Stimulated activated CD8-positive, alpha-beta memory T cell treated with anti-CD3 and anti-CD28 coated beads, Interleukin-7, amount 100 ng/mL, for 24 hours (primary cell): Measurements from ENCODE around the gene KRT78.

Experiments
- DNase-seq: peaks from one replicate; pipeline ENCODE4 v3.0.0-alpha.2; 2020; ENCODE audit warnings: low read depth

The KRT78 gene

DNA sequence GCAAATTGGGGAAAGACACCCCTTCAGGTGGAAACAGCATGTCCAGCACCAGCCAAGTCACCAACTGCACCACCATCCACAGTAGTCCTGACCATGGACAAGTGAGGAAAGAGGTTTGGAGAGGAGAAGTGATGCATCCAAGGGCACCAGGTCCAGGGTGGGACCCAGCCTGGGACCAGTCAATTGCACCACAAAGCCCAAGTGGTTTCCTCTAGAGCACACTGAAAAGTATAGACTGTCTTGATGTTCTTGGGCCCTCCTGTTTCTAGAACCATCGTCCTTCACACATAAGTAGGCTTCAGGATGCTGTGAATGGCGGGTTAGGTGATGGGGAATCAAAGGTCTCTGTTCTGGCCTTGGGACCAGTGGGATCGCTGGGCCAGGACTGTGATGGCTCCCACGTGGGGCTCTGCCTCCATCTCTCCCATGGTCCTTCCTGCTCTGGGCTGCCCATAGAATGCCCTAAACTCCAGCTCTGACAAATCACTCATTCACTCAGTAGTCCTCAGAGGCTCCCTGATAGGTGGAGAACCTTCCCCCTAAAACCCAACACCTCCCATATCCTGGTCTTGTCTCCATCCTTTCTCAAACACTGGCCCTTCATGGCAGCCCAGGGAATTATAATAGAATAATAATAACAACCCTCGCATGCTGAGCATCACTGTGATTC, 23.9 kb downstream of the KRT78 start:
- no peak for DNase-seq

DNA sequence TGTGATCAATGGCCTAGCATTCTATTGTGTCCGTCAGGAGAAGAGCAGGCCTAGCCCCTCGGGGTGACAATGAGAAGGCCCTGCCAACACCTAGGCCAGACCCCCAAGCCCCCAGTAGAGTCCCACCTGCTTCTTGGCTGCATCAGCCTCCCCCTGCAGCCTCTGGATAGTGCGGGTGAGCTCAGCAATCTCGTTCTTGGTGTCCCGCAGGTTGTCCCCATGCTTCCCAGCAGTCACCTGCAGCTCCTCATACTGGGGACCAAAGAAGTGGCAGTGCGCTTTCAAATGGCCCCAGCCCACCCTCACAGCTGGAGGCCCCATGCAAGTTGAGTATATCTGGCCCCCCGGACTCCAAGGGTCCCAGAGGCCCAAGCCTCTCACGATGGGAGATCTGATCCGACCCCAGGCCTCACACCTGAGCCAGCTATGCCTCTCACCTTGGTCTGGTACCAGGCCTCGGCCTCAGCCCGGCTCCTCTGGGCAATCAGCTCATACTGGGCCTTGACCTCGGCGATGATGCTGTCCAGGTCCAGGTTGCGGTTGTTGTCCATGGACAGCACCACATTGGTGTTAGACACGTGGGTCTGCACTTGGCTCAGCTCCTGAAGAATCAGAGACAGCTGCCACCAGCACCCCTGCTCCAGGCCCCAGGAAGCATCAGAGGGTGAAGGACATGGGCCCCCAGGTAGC, 24.9 kb downstream of the KRT78 start:
- no peak for DNase-seq

DNA sequence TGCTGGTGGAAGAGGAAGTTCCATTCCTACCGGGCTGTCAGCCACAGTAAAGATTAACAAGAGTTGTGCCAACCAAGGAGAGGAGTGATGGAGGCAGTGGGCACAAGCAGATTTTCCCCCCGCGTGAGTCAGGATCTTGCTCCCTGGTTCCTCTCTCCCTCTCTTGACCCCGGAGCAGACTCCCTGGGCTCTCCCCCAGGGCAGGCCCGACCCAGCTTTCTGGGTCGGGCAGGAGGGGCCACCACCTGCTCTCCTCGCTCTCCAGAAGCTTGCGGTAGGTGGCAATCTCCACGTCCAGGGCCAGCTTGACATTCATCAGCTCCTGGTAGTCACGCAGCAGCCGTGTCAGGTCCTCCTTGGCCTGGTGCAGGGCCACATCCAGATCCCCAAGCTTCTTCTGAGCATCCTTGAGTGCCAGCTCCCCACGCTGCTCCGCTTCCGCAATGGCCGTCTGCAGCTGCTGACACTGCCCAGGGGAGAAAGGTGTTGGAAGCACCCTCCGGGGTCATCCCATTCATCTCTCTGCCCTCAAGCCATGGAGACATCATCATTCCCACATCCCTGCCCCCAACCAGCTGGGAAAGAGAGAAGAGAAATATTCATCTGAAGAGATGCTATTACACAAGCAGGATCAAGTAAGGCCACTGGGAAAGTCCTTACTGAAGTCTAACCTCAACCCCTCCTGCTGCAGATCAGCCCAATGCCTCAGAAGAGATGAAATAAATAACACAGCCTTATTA, 25.9 kb downstream of the KRT78 start:
- DNase-seq: no peak

DNA sequence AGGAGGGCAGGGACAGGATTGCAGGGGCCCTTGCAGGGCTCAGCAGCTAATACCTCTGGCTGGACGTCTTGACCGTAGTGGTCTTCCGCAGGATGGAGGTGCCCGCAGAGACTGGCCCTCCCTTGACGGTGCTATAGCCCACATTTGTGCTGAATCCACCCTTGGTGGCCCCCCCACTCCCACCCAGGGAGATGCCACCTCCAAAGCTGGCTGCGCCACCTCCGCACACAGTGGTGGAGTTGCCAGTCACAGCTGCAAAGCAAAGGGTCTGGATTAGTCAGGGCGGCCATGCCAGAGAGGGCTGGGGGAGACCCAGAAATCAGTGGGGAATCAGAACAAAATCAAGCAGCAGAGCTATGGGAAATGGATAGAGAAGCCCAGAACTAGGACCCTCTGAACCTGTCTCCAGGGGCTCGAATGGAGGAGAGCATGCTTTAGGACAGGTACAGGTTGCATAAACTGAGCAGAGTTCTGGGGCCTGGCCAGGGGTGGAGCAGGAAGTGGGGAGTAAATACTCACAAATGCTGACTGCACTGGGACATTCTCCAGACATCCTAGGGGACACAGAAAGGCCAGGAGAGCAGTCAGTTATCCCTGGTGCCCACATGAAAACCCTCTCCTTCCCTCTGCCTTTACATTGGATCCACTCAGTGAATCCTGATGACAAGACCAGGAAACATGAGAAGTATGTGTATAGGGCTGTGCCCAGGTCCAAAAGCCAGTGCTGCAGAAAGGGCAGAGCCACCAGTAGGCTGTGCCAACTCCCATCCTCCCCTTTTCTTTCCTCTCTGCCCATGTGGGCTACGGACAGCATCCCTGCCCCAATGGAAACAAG, 26.8 kb downstream of the KRT78 start:
- DNase-seq: no peak

DNA sequence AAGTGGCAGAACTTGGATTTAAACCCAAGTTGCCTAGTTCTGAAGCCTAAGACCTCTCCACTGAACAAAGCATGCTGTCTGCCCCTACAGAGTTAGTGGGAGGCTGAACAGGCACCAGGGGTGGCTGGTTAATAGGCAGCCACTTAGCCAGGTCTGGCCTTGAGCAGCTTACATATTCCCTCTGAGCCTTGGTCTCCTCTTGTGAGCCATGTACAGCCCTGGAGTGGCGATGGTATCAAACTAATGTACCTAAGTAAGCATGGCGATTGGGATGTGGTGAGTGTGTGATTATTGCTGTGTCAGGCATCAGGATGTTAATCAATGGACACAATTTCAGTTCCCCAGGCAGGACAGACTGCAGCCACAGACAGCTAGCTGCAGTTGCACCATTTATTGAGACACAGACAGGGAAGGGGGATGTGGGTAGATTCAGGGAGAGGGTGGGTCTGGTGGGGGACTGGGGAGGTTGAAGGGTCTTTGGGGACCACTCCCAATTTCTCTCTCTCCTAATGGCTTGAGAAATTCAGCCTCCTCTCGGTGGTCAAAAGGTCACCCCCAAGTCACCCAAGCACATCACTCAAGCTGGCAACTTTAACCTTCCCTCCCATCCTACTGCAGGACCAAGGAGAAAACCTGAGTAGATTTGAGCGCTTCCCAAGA, 27.6 kb downstream of the KRT78 start:
- no peak for DNase-seq

DNA sequence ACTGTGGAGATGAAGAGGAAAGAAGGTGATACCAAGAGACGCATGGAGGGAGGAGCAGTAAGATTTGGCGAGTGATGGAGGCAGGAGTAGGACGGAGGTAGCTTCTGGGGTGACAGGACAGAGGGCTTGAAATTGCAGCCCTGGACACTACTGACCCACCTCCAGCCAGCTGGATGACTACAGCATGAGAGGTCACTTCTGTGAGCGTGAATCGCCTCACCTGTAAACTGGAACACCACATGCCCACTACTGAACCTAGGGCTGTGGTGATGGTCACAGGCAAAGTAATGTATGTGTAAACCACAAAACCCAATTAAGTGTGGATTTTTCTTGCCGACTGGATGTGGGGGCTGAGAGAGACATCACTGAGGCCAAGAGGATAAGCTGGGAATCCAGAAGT, 28.3 kb downstream of the KRT78 start:
- no peak for DNase-seq

DNA sequence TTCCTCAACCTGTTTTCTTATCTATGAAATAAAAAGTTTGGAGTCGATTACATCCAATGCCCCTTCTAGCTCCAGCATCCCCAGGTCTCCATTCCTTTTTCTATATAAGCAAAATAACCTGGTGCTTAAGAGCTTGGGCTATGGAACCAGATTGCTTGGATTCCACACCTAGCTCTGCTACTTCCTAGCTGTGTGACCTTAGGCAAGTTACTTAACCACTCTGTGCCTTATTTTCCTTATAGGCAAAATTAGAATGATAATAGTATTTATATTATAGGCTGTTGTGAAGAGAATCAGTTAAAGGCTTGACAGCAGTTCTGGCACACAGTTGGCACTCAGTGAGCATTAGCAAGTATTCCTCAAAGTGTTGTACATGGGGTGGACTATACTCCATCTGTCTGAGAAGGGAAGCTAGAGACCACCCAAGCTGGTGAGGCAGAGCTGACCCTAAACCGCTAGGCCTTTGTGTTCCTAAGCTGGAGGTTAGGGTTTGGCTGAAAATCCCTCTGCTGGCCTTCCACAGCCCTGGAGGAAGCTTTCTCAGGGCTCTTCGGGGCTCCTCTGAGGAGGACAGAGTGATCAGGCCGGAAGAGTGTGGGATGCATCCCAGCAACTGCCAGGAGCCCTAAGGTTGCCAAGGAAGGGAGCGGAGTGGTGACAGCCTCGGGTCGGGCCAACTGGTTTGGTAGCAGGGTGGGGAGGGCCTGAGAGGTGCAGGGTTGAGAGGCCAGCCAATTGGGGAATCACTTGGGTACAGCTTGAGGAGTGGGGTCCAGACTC, 28.9 kb downstream of the KRT78 start:
- DNase-seq: no peak

DNA sequence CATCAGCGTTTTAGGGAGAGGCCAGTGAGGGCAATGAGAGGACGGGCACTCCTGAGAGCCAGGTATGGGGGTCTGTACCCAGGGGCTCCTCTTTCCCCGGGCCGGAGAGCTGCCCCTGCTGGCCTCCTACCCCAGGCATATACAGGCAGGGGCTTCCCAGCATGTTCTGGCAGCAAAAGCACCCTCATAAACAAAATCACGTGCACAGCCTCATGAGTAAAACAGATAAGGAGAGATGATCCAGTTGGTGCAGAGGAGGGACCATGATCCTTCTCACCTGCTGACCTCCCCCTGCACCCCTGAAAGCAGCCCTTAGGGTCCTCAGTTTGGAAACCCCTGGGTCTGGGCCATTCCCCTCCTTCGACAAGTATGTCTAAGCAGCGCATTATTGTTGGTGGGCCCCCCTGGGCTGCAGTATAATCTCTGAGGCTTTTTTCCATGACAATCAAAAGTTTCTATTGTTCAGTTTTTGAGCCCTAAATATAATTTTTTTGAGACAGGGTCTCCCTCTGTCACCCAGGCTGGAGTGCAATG, 29.8 kb downstream of the KRT78 start:
- no peak for DNase-seq

DNA sequence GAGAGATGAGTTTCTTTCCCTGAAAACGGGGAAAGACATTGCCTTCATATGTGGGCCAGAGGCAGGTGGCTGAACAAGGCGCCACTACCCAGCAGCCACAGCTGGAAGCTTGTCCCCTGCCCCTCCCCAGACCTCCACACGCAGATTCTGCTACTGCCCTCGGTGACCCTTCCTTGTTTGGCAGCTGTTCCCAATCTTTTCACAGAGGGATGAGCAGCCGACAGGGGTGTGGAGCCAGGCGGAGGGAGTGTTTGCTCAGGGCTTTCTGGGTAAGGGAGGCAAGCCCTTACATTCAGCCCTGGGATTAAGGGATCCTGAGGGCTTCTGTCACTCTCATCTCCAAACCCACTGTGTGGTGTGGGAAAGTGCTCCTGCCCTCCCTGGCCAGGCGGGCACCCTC, 30.4 kb downstream of the KRT78 start:
- no peak for DNase-seq

DNA sequence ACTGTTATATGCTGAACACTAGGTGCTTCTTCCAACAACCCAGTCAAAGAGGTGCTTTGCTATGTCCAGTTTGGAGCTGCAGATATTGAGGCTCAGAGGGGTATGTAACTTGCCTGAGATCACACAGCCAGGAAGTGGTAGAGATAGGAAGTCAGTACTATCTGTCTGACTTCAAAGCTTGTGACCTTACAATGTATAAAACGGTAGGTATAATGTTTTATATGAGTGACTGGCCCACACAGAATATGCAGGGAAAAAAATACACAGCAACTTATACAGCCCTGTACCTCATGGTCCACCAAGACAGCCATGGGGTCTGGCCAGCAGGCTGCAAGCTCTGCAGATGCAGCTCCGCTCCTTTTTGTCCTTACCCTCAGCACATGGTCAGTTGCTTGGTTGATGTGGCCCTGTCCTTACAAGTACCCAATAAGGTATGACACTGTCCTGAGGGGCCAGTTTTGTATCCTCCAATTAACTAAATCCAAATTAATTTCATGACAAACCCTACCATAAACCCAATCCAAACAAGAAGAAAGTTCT, 31.0 kb downstream of the KRT78 start:
- no peak for DNase-seq

DNA sequence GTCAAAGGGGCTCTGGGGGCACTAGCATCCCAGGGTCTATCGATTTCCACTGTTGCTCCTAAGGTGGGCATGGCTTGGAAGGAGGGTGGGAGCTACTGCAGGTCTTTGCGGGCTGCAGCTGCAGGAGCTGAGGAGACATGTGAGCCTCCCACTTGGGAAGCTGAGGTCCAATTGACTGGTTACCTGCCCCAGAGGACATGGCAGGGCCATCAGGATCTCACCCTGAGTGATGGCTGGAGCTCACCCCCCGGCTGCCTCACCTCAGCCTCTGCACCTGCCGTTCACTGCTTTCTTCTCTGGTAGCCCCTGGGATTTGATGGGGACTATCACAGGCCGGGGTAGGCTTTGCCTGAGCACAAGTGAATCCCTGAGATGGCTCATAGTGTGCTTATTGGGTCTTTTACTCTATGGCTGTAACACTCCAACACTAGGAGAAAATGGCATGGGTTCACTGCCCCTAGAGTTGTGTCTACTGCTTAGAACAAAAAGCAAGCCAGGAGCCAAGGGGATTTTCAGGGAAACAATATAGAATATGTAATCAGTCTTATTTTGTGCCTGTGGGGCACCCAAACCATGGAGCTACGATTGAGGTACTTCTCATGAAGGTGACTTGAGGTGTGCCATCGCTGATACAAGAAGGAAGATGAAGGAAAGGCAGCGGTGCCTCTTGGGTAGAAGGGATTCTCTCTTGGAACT, 31.6 kb downstream of the KRT78 start:
- DNase-seq: no peak

DNA sequence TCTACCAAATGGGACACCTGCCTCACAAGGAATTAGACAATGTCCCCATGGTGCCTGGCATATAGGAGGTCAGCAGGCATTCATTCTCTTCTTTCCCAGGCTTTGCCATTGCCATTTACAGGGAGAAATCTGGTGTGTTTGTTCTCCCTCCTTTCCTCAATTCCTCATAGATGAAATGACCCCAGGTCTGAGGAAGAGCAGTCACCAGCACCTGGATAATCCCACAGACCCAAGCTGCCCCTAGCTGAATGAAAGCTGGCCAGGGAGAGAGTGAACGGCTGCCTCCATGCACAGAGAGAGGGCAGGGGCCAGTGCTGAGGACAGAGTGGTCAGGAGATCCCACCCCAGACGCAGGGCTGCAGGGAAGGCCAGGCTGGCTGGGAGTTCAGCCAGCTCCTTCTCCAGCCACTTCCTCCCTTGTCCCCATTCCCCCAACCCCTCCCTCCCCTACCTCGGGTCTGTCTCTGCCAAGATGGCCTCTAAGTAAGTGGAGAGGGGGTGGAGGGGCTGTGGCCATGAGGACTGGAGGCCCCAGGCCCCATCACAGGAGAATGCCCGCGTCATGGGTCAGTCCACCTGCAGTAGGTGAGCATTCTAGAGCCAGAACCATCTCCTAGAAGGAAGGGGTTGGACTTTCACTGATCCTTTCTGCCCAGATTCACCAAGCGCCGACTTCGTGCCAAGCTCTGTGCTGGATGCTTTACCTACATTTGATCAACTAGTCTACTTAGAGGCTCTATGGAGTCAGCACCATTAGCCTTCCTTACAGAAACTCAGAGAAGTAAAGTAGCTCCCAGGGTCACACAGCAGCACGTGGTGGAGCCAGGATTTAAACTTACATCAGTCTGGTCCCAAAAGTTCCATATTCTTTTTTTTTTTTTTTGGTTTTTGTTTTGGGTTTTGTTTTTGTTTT, 32.9 kb downstream of the KRT78 start:
- no peak for DNase-seq

DNA sequence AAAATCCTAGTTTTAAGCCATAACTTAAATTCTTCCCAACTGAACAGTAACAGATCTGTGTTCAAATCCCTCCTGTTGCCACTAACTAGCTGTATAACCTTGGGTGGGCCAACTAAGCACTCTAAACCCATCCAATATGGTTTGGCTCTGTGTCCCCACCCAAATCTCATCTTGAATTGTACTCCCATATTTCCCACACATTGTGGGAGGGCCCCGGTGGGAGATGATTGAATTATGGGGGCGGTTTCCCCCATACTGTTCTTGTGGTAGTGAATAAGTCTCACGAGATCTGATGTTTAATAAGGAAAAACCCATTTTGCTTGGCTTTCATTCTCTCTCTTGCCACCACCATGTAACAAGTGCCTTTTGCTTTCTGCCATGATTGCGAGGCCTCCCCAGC, 33.6 kb downstream of the KRT78 start:
- DNase-seq: no peak

DNA sequence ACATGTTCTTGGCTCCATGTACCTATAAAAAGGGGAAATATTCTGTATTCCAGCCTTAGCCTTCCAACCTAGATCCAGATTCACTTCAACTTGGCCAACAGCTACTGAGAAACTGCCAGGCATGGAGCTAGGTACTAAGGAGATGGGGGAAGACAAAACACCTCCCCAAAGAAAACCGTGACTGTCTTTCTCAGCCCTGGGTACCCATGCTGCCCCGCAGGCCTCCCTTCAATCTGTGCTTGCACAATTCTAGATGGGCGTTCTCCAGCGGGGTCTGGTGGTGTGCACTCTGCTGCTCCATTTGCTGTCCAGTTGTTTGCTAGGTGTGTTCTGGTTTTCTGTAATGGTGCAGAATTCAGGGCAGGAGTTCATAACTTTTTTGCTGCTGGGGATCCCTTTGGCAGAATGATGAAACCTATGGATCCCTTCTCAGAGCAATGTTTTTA, 34.1 kb downstream of the KRT78 start:
- no peak for DNase-seq

DNA sequence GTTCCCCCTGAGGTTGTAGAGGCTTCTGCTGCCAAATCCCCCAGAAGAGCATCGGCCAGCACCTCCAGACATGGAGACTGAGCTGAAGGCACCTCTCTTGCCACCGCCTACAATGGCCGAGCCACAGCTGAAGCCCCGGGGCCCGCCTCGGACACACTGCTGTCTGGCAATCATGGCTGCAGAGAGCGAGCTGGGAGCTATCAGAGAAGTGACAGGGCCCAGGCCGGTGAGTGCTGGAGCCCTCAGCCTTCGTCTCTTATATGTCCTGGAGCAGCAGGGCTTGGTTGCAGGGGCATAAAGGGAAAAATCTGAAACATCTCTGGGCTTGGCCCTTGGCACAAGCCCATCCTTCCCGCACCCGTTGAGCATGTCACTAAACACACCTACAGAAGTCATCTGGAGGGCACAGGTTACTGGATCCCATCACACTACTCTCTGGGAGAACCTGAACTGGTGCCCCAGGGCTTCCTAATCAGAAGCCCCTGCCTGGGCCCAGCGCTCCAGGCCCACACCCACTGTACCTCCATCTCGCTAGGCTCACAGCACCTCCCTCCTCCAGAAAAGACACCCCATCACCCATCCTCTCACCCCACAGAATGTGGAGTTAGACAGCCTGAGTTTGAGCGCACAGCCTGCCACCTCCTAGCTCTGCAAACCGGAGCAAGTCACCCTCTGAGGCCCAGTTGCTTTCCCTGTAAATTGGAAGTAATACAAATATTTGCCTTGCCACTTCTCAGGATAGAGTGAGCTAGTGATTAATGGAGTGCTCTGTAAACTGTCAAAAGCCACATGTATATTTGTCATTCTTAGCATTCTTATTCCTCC, 34.7 kb downstream of the KRT78 start, which contains the start of gene KRT4:
TSS of gene KRT4 (minus strand) at position 232 of the 825 bp plus-strand sequence. CDS start at position 174, 58 bp downstream.
- no peak for DNase-seq

DNA sequence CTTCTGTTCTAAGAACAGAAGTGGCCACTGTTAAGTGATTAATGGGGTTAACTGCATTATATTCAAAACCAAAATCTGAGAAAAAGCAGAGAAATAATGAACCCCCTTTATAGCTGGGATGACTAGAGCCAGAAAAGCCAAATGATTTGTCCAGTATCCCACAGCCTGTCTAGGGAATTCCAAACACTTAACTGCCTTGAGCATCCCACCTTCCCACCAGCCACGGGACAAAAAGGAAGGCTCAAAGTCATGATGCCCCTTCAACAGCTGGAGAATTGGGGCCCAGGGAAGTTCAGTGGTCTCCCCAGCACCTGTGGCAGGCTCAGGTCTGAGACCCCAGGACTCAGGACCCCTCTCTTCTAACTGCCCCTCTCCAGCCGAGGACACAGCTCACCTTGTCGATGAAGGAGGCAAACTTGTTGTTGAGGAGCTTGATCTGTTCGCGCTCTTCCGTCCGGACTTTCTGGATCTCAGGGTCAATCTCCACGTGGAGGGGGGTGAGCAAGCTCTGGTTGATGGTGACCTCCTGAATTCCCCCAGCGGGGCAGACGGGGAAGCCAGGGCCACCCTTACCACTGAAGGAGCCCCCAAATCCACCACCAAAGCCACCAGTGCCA, 35.5 kb downstream of the KRT78 start:
- no peak for DNase-seq

DNA sequence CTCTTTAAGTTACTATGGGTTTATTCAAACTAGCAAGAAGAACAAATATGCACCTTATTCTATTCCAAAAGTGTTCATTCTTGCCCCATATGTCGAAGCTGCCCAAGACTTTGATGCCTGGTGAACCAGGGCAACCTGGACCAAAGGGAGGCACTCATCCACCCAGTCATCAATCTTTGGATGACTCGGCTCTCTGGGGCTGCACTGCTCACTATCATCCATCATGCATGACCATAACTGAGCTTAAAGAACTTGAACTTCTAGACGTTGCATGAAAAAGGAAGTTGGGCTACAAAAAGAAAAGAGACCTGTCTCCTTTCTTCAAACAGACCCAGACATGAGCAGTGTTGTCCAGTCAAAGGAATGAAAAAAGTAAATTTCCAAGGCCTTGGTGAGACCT, 36.0 kb downstream of the KRT78 start:
- DNase-seq: no peak
